ENCODE measurements around the gene EFNB1. TPM values are rescaled to one million over a fixed set of nuclear protein-coding genes. Genes with fewer than 3 reads are reported as not detected.

Gene EFNB1
- total and polyA plus RNA-seq, 2 of the 4 experiments (the other 2 are of a cell fraction), result 17.9 to 26.8 TPM

DNA sequence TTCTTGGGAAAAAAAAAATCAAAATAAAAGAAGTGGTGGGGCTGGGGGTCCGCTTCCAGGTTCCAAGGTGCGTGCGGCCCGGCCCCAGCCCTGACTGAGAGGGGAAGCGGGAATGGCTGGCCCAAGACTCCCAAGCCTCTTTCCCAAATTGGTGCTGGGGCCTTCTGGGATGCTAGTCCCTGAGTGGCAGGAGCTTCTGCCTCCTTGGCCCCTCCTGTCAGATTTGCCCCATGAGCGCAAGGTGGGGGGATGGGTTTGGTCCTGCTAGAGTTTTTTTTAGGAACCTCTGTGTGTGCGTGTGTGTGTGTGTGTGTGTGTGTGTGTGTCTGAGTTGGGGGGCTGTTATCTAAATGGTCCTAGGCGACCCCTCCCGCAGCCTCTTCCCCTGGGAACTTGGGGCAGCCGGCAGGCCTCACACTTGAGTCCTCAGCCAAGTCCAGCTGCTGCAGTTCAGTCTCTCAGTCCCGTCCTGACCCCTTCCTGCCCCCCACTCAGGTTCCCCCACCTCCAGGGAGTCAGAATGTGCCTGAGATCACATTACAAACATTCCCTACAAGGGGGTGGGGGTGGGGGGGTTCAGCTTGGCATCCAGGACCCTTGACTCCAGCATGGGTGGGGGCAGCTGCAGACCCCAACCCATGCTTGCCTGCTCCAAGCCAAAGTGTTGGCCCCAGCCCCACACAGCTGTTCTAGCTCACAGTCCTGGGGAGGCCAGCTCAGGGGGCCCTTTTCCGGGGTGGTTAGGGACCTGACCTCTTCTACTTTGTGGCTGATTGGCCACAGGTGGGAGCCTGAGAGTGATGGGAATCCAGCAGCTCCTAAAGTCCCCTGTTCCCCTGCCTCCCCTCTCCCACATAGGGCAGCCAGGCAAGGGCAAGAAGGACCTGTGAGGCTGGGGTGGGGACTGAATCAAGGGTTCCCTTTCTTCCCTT lies 4.0 kb downstream of the EFNB1 start:
- Histone ChIP-seq H3K27ac (ENCODE audit: insufficient read depth, low read length) (peak overlapping the region; percentile 46), H3K56ac (ENCODE audit: extremely low read depth, insufficient read depth, low read length) (no peak overlapping the region), H3K9me1 (ENCODE audit: insufficient read depth, low read length) (peaks cover 5% of the 10 kb centered on the region; the same call in 1 of the 2 replicates), H4K91ac (ENCODE audit: insufficient read depth, low read depth, low read length) (no peak overlapping the region), H2AK5ac (ENCODE audit: low read depth, low read length) (no peak overlapping the region), H3K4me2 (ENCODE audit: low read depth, low read length) (peak overlapping the region; percentile 61), H2AK9ac (replicated peaks; ENCODE audit: low read depth, low read length, poor library complexity) (peak overlapping the region; percentile 89), H3K14ac (replicated peaks; ENCODE audit: low read depth, low read length) (no peak overlapping the region), H3K9me3 (ENCODE audit: control insufficient read depth, insufficient read depth, low read length) (no peaks in the 10 kb centered on the region), H2BK15ac (ENCODE audit: low read depth, low read length) (no peak overlapping the region), H3K4me3 (ENCODE audit: insufficient read depth, low read depth, low read length) (peak overlapping the region; percentile 86; the same call in 1 of the 2 replicates), H3K4ac (ENCODE audit: low read depth, low read length) (no peak overlapping the region), H4K5ac (ENCODE audit: low read depth, low read length) (no peak overlapping the region), H3K18ac (ENCODE audit: low read depth, low read length) (no peak overlapping the region), H3K27me3 (ENCODE audit: control insufficient read depth, insufficient read depth, low read length) (no peaks in the 10 kb centered on the region; the same call in 1 of the 2 replicates), H2BK20ac (ENCODE audit: low read depth, low read length) (no peak overlapping the region), H3K36me3 (ENCODE audit: control insufficient read depth, insufficient read depth, low read length) (no peaks in the 10 kb centered on the region), H2AFZ (replicated peaks; ENCODE audit: low read length, poor library complexity) (no peak overlapping the region), H2BK120ac (ENCODE audit: low read depth, low read length) (no peak overlapping the region), H4K8ac (ENCODE audit: low read depth in 2 of 2, low read length in 2 of 2) (peak overlapping the region in 1 of 2 experiments; percentile 52; a peak in 1 of 4 replicates), H3K4me1 (ENCODE audit: control insufficient read depth, insufficient read depth, low read length) (peaks cover 3% of the 10 kb centered on the region; the same call in 1 of the 2 replicates), H3K79me1 (ENCODE audit: low read depth in 1 of 2, low read length in 2 of 2) (peaks cover 2 to 34% of the 10 kb centered on the region in 2 experiments; a peak in 3 of 4 replicates), H4K20me1 (ENCODE audit: insufficient read depth, low read length) (peaks cover 32% of the 10 kb centered on the region), H2BK5ac (ENCODE audit: low read depth, low read length, poor library complexity, severe bottlenecking) (no peak overlapping the region), H3K23ac (ENCODE audit: low read depth, low read length) (no peak overlapping the region), H3K9ac (ENCODE audit: low read depth, low read length) (peak overlapping the region; percentile 42)
- POLR2A ChIA-PET (ENCODE audit: unreplicated experiment), result interaction anchor here (0.6 kb wide), 1 partner anchor 462 kb away, joined by 10 read pairs; no protein-coding TSS in a partner anchor
- no TSS peak for BruUV-seq (replicated peaks)
- dilution Hi-C loops (cut with HindIII; ENCODE audit: low sequenced_read_pairs, unreplicated experiment) (no loop called here), intact Hi-C loops (cut with micrococcal nuclease) (loop anchor here (1.0 to 10.0 kb wide), 2 partner anchors 102 to 228 kb away; no protein-coding TSS in a partner anchor), in situ Hi-C loops (cut with MboI; ENCODE audit: low sequenced_read_pairs) (loop anchor here (25.0 kb wide), 1 partner anchor 205 kb away; no protein-coding TSS in a partner anchor)
- 18% methylated on average over 4 of the region's 12 CpGs; no CpG with 5 or more reads in 1 of the 2 experiments for WGBS, 2 experiments (ENCODE audit: extremely low coverage in 2 of 2, insufficient read length in 1 of 2)
- CTCF ChIA-PET, result no interaction called here
- ATAC-seq (ENCODE audit: low read depth), result no peak
- TF ChIP-seq SMC3 (IDR thresholded peaks at IDR 0.05; ENCODE audit: low read depth, low read length) (no peak), NFE2L2 (IDR thresholded peaks at IDR 0.05; ENCODE audit: low read depth, low read length) (no peak), RFX5 (IDR thresholded peaks at IDR 0.05; ENCODE audit: low read depth, low read length) (no peak), CHD1 (IDR thresholded peaks at IDR 0.05; ENCODE audit: low read depth, low read length) (no peak), MXI1 (IDR thresholded peaks at IDR 0.05; ENCODE audit: borderline replicate concordance, low read depth, low read length) (no peak), RAD21 (IDR thresholded peaks at IDR 0.05; ENCODE audit: low read length) (no peak), BHLHE40 (IDR thresholded peaks at IDR 0.05; ENCODE audit: low read depth, low read length) (no peak), FOS (IDR thresholded peaks at IDR 0.05; ENCODE audit: low read depth, low read length) (no peak), POLR2A (IDR thresholded peaks at IDR 0.05; ENCODE audit: low read depth, low read length) (no peak), RCOR1 (IDR thresholded peaks at IDR 0.05; ENCODE audit: insufficient replicate concordance, low read length) (no peak)
- TF ChIP-seq, protein P1, sequence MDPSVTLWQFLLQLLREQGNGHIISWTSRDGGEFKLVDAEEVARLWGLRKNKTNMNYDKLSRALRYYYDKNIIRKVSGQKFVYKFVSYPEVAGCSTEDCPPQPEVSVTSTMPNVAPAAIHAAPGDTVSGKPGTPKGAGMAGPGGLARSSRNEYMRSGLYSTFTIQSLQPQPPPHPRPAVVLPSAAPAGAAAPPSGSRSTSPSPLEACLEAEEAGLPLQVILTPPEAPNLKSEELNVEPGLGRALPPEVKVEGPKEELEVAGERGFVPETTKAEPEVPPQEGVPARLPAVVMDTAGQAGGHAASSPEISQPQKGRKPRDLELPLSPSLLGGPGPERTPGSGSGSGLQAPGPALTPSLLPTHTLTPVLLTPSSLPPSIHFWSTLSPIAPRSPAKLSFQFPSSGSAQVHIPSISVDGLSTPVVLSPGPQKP (IDR thresholded peaks at IDR 0.05; ENCODE audit: borderline replicate concordance, low read depth, low read length), result no peak
- TF ChIP-seq, protein P2, sequence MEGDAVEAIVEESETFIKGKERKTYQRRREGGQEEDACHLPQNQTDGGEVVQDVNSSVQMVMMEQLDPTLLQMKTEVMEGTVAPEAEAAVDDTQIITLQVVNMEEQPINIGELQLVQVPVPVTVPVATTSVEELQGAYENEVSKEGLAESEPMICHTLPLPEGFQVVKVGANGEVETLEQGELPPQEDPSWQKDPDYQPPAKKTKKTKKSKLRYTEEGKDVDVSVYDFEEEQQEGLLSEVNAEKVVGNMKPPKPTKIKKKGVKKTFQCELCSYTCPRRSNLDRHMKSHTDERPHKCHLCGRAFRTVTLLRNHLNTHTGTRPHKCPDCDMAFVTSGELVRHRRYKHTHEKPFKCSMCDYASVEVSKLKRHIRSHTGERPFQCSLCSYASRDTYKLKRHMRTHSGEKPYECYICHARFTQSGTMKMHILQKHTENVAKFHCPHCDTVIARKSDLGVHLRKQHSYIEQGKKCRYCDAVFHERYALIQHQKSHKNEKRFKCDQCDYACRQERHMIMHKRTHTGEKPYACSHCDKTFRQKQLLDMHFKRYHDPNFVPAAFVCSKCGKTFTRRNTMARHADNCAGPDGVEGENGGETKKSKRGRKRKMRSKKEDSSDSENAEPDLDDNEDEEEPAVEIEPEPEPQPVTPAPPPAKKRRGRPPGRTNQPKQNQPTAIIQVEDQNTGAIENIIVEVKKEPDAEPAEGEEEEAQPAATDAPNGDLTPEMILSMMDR (conservative IDR thresholded peaks at IDR 0.05; ENCODE audit: low read depth, low read length), result no peak
- DNase-seq, result no peak
